DMS 273 treated with DMSO at 0.1 percent for 48 hours (cell line): Measurements from ENCODE around the gene CTBP1.

Source experiments
- DNase-seq: peaks from one replicate; lab custom pipeline; 2025; lab: John Stamatoyannopoulos, UW

The CTBP1 gene

GRCh38 chr4:1210971-1211370, 38.0 kb downstream of the CTBP1 start:
- no peak for DNase-seq

DNA sequence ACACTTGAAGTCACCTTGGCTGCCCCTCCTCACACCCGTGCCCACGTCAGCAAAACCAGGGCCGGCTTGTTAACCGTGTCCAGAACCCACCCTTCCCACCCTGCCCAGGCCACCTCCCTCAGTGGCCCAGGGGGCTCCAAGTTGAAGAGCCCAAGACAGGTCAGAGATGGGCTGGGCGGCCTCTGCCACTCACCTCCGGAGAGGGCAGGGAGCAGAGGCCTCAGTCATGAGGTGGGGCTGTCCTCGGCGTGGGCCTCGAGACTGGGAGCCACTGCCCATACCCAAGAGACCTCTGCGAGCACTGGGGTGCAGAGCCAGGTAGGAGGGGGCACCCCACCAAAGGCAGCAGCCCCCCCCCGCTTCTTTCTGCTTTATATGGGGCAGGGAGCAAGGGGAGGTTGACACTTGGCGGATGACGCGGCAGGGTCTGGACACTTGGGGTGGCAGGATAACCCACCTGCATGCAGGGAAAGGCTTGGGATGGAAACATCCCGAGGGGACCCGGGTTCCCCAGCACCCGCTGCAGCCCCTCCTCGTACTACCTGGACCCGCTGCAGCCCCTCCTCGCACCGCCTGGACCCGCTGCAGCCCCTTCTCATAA, 38.6 kb downstream of the CTBP1 start:
- no peak for DNase-seq

- DNase-seq = no peak
These were observed 39.1 kb downstream of the CTBP1 start for GRCh38 chr4:1209821-1210220.

DNA sequence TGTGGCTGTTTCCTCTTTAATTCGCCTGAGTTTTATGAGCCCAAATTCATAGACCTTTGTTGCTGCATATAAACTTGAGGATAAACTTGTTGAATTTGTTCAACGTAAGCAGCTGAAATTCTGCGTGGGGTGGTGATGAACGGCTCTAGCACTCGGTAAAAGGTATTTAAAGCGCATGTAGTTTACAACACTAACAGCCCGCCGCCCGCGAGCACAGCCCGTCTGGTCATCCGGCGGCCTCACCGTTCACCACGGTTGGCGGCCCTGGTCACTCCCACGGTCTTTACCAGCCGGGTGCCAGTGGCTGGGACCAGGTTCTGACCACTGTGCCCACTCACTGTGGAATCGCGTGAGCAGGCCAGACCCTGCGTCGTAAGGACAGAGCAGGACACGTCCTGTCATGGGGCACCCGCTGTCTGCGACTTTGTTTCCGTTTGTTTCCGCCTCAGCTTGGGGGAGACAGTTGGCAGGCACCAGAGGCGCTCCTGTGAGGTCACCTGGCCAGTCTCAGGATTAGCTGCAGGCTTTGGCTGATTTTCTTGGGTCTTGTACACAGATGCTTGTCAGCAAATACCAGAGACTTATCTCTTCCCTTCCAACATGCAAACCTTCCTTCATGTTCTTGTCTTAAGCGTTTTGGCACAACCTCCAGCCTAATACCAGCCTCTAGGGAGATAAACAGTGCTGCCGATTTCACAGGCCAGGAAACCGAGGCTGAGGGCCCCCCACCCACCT, 39.8 kb downstream of the CTBP1 start:
- no peak for DNase-seq

GRCh38 chr4:1208266-1208961, 40.5 kb downstream of the CTBP1 start:
- peak; percentile 42 for DNase-seq

DNA sequence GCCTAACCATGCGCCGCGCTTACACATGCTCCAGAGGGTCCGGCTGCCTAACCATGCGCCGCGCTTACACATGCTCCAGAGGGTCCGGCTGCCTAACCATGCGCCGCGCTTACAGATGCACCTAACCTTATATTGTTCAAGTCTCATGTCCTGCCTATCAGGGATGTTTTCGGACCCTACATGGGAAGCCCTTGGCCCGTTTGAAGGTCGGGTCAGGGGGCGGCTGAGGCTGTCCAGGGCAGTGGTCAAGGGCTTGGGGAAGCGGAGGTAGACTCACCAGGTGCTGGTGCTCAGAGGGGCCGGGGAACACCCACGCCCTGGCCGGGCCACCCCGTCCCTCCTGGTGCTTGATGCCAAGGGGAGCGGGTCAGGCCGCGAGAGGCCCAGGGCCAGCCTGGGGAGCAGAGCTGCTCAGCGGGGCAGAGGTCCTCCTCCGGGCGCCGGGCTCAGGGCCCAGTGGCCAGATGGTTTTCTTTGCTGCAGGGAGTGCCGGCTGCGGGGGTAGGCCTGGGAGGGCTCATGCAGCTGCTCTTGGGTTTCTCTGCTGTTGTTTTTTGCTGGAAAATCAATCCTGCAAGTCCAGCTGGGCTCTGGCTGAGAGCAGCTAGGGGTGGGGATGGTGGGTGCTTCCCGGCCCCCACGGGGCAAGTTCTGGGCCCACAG, 41.2 kb downstream of the CTBP1 start:
- DNase-seq = peak; percentile 62

- no peak for DNase-seq
These were observed 41.8 kb downstream of the CTBP1 start for GRCh38 chr4:1207157-1207470.

DNA sequence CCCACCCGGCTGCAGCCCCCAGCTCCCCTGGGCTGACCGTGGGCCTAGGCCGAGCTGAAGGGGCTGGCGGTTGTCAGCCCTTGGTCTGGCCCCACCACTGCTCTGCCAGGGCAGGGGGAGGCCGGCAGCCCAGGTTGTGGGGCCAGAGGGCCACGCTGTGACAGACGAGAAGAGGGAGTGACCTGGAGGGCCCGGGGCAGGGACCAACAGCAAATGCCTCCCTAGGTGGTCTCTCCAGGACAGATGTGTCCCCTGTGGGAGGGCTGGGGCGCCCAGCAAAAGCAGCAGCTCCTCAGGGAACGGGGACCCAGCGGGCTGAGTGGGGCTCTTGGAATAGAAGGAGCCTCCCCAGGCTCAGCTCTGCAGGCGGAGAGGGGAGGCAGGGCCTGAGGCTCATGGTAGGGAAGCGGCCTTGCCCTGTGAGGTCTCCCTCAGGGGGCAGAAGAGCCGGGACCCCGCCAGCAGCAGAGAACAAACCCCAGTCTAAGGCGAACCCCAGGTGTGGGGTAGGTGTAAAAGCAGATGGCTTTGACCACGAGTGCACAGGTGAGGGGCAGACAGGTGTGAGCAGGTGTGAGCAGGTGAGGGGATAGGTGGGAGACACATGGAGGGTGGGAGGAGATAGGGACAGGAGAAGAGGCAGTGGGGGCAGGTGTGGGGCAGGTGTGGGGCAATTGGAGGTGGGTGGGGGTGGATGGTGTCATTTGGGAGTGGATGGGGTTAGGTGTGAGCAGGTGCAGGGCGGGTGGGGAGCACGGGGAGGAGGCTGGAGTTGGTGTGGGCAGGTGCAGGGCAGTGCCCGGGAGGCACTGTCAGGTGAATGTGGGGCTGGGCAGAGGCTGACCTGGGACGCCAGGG, 42.4 kb downstream of the CTBP1 start:
- DNase-seq = no peak

DNA sequence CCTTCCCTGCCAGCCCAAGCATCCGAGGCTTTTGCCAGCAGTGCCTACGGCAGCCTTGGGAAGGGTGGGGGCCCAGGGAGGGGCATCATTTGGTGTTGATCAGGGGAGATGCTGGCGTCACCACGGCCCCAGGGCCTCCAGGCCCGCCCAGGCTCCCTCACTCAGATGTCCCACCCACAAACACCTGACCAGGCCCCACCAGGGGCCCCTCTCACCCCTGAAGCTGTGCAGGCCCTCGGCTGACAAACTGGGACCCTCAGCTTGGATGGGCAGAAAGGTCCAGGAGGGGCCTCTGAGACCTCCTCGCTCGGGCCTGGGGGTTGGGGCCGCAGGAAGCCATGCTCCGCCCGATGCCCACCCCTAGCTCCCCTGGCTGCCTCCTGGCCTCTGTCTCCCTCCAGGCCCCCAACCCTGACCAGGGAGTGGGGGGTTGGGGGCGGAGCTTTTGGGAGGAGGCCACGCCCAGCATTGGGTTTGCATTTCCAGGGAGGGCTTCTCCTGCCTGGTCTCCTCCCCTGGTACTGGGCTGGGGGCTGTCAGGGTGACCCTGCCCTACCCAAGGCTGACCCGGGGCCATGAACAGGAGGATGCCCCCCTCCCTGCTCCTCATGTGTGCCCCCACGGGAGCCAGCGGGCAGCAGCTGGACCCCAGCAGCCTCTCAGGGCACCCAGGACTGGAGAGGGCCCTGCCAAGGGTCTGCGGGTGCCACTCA, 43.2 kb downstream of the CTBP1 start:
- DNase-seq = no peak

DNA sequence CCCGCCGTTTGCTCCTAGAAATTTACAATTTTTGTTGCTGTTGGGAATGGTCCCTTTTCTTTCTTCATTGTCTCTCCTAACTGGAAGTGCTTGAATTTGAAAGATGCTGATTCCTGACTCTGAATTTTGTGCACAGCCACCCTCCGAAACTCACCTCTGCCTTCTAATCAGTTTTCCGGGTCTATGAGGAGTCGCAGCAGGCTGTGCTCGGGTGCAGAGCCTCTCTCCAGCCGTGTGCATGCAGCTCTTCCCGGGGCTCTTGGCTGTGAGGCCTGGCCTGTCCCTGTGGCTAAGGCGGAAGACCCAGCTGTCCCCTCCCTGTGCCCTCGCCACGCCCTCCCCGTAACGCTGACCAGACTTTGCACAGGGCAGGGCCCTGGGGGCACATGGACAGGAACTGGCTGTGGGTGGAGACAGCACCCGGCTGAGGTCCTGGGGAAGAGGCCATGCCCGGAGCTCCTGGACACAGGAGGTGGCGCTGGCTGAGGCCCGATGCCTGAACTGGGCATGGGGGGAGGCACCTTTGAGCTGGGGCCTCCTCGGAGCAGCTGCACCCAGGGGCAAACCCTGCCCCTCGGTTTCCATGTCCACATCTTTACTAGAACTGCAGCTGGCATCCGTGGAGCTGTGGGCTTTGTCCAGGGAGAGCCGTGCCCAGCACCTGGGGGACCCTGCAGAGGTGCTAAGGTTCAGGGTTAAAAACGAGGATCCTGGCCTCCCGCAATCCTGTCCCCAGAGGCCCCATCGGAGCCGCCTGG, 43.9 kb downstream of the CTBP1 start:
- no peak for DNase-seq

GRCh38 chr4:1204286-1204827, 44.6 kb downstream of the CTBP1 start:
- no peak for DNase-seq

DNA sequence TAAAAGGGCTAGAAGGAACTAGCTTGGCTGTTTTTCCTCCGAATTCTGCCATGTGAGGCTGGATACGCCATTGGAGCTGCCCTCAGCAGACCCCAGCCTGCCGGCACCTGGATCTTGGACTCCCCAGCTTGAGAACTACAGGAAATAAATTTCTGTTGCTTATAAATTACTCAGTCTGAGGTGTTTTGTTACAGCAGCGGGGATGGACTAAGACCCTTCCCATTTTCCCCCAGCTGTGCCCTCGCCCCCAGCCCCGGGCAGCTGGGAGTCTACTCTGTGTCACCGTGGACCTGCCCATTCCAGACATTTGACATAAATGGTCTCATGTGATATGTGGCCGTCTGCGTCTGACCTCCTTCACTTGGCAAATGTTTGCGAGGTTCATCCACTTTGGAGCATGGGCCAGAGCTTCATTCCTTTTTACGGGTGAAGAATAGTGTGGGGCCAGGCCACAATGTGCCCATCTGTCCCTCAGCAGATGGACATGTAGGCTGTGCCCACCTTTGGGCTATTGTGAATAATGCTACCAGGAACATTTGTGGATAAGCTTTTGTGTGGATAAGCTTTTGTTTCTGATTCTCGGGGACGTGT, 45.8 kb downstream of the CTBP1 start:
- no peak for DNase-seq

GRCh38 chr4:1202526-1203011, 46.4 kb downstream of the CTBP1 start:
- DNase-seq = no peak

- DNase-seq = no peak
These were observed 46.9 kb downstream of the CTBP1 start for GRCh38 chr4:1201851-1202525.

- DNase-seq = peak; percentile 42
These were observed 48.4 kb downstream of the CTBP1 start for GRCh38 chr4:1200425-1201035.

GRCh38 chr4:1199556-1200331, 49.2 kb downstream of the CTBP1 start:
- no peak for DNase-seq

DNA sequence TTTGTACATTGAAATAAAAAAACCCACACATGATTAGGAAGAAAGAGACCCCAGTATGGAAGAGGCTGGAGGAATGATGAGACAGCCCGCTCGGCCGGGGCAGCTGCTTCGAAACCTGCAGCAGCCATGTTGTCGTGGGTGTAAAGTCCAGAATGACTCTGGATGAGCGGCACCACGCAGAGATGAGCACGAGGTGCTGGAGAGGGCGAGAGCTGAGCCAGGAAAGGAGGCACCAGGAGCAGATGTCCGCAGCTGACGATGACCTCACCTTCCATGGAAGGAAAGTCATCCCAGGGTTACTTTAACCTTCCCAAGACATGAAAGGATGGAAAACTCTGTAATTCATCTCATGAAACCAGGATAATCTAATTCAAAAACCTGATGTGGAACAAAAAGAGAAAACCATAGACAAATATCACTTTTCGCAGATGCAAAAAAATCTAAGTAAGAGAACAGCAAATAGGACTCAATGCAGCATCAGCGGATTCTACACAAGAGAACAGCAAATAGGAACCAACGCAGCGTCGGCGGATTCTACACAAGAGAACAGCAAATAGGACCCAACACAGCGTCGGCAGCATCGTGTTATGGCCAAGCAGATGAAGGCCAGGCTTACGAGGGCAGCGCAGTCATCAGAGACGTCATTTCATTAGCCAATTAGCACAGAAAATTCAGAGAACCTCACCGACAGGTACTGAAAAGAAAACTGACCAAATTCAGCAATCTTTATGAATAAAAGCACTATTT, 50.7 kb downstream of the CTBP1 start:
- DNase-seq = no peak
